Right lung (tissue), 5 donors: ENCODE data around the gene DPP6. TPM values are rescaled to one million over a fixed set of nuclear protein-coding genes. Genes with fewer than 3 reads are reported as not detected.
"Not testable (repeated sequence)": the region's sequence is repeated elsewhere in the genome, so short reads cannot be mapped to it uniquely, and the experiment has no call there.

Experiments
- DNase-seq, 2 donors: peaks; one replicate each; pipeline ENCODE4 v3.0.0-alpha.2; 2013
- polyA plus RNA-seq, 5 donors: library from polyadenylated mRNA; unstranded; fragments of 120-200 nt; gene quantifications; one replicate each; pipeline versions ENCODE4 v1.2.1 to v1.2.3, GENCODE V29; 2013; ENCODE audit warnings: inconsistent platforms in 1 of 5, low replicate concordance in 1 of 5; ENCODE audit not compliant: insufficient read length in 5 of 5, insufficient read depth in 1 of 5

Gene DPP6
- polyA plus RNA-seq, 5 donors, result 0.29 to 0.70 (median 0.48) TPM

DNA sequence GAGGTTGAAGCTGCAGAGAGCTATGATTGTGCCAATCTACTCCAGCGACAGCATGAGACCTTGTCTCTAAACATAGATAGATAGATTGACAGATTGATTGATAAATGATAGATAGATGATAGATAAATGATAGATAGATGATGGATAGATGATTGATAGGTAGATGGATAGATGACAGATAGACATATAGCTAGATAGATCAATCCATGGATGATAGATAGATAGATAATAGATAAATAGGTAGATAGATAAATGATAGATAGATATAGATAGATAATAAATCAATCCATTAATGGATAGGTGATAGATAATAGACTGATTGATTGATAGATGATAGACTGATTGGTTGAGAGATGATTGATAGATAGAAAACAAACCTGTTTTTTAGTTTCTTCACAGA, 601.1 kb downstream of the DPP6 start:
- DNase-seq, result no peak

DNA sequence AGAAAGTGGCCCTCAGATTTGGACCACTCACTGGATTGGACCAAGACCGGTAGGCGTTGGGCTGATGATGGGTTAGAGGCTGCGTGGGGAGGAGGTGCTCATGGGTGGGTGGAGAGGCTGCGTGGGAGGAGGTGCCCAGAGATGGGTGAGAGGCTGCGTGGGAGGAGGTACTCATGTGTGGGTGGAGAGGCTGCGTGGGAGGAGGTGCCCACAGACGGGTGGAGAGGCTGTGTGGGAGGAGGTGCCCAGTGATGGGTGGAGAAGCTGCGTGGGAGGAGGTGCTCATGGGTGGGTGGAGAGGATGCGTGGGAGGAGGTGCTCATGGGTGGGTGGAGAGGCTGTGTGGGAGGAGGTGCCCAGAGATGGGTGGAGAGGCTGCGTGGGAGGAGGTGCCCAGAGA, 604.4 kb downstream of the DPP6 start:
- DNase-seq, result no peak

DNA sequence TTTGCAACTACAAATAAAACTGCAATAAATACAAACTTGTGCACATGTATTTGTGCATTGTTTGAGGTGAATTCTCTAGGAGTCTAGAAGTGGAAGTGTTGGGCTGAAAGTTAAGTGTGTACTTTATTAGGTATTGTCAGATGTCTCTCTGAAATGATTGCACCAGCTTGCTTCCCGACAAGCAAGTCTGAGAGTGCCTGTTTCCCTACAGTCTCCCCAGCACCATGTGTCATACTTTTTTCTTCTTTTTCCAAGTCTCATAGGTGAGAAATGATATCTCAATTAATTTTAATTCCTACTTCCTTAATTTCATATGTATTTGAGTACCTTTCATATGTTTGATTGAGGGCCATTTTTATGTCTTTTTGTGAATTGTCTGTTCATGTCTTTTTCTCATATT, 614.6 kb downstream of the DPP6 start:
- DNase-seq, result no peak

GRCh38 chr7:154672659-154673415, 620.6 kb downstream of the DPP6 start:
- no peak for DNase-seq

- no peak for DNase-seq
Measured at GRCh38 chr7:154674191-154674590, 622.0 kb downstream of the DPP6 start.

DNA sequence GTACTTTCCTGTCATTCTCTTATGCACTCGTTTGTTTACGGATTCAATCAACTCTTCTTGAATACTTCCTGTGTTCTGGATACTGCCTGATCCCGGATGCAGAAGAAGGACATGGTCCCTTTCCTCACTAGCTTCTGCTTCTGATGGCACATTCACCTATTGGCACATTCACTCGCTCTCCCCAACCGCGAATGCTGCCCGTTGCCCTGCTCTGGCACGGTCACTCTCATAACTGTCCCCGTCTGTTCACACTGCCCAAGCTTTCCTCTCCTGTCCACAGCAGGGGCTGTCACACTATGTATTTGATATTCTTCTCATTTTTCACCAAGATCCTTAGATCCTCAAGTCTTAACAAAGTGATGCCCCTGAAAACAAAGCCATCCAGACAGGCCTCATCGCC, 623.4 kb downstream of the DPP6 start:
- DNase-seq, result no peak

- DNase-seq, result not testable (repeated sequence)
Measured at GRCh38 chr7:154676033-154676421, 623.8 kb downstream of the DPP6 start.

- DNase-seq, result no peak
Measured at GRCh38 chr7:154676422-154677073, 624.4 kb downstream of the DPP6 start.

DNA sequence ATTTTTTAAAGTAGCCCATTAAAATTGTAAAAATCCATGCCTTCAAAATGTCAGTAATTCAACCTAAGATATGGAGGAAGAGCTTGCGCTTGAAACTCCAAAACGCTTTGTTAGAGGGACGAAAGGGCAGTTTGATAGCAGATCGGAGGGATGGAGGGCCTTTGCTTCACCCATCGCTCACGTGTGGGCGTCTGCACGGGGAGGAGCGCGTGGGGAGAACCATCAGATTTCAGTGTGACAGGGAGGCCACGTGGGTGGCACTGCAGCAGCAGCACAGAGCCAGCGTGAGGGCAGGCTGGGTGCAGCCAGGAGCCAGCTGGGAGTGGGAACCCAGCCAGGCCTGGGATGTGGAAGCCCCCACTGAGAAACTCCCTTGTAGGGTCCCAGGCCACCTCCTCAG, 625.3 kb downstream of the DPP6 start:
- no peak for DNase-seq

- not testable (repeated sequence) for DNase-seq
Measured at GRCh38 chr7:154678001-154678550, 625.9 kb downstream of the DPP6 start.

GRCh38 chr7:154679379-154680053, 627.3 kb downstream of the DPP6 start:
- no peak for DNase-seq

- DNase-seq, result no peak
Measured at GRCh38 chr7:154680894-154681659, 628.9 kb downstream of the DPP6 start.

- DNase-seq, result no peak
Measured at GRCh38 chr7:154682003-154682402, 629.8 kb downstream of the DPP6 start.

DNA sequence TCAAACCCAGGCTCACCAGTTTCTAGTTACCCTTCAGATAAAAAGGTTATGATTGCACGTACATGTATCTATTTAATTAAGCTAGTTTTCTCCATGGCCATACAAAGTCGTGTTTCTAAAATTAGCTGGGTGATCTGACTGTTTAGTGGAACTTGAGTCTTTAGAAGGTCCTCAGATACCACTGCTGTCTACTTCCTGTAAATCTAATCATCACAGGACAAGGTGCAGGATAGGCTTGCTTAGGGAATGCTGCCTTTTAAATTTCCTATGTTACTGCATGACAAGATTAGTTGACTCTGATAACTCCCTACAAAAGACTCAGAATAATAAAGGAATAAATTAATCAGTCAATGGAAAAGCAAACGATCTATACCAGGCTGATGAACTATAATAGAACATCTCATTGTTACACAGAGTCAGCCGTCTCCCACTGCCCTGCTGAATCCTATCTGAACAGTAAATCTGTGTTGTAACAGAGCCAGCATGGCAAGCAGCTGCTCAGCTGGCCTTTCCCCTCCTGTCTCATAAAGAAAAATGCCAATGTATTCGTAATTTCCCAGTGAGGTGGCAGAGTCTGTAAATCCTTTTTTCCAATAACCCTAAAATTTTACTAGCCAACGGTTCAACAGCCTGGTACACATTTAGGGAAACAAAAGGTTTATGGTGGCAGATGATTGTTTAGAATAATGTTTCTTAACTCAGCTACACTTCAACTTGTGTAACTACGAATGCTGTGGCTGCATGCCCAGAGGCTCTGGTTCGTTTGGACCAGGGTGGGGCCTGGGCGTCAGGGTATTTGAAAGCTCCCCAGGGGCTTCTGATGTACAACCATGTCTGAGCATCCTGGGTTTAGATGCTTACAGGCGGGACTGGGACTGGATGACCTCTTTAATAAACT, 632.7 kb downstream of the DPP6 start:
- no peak for DNase-seq

DNA sequence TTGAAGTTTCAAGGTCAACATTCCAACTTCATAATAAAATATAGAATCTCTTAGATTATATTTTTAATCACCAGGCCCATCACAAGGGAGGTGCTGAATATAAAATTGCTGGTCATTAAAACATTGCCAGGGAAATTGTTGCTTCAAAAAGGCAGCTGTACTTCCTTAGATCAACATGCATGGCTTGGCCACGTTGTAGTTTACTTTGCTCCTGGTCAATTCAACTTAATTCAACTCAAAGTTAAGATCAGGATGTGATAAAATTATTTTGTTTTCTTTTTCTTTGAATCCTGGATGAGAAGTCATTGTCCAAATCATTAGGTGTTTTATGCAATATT, 633.3 kb downstream of the DPP6 start:
- DNase-seq, result no peak

- DNase-seq, result no peak
Measured at GRCh38 chr7:154686305-154686704, 634.1 kb downstream of the DPP6 start.

GRCh38 chr7:154688952-154689351, 636.8 kb downstream of the DPP6 start:
- no peak for DNase-seq

- DNase-seq, result no peak
Measured at GRCh38 chr7:154690411-154690810, 638.2 kb downstream of the DPP6 start.

DNA sequence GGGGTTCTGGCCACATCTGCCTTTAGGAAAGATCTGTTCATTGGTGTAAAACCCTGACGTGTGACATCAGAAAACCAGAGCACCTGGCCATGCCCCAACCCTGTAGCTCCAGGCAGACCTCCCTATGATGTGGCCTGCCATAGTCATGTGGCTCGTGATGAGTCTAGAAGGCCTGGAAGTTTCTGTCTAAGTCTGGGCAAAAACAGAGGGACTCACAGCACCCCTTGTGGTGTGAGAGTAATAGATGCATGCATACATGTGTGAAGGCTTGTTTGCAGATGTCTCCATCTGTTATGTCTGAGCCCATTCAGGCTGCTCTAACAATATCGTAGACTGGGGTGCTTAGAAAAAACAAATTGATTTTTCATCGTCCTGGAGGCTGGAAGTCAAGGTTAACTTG, 641.5 kb downstream of the DPP6 start:
- no peak for DNase-seq

DNA sequence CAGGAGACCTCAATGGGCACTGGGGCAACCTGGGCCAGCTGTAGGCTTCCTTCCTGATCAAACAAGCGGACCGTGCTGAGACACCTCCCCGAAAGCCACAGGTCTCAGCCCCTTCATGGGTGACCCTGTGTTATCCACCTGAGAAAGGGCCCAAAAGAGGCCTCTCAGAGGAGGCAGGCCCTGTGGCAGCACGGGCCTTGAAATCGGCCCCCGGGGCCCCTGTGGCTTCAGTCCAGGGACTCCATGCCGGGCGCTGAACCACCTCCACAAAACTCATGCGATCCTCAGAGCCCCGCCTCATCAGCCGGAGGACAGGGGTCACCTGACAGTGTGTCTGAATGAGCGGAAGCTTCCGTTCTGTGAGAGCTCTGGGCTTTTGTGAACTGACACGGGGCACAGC, 643.6 kb downstream of the DPP6 start:
- no peak for DNase-seq

DNA sequence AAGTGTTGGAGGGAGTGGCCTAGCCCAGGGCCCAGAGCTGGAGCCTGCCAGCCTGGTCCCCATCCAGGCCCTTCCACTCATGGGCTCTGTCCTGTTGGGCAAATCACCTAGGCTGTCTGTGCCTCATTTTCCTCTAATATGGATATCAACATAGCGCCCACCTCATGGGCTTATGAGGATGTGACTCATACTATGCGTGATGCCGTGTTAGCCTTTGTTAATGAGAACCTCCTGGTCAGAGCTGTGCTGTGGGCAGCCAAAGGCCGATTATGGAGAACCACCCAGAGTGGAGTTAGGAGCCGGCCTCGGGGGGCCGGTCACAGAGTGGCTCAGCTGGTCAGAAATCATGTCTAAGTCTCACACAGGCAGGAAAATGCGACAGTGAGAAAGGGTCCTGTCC, 644.4 kb downstream of the DPP6 start:
- DNase-seq, result no peak
